DMS53 (cell line): ENCODE data around the gene COA5.
"Not testable (repeated sequence)": the region's sequence is repeated elsewhere in the genome, so short reads cannot be mapped to it uniquely, and the experiment has no call there.

Experiments used
- DNase-seq: peaks from one replicate; lab custom pipeline; 2025; lab: John Stamatoyannopoulos, UW

Gene COA5

DNA sequence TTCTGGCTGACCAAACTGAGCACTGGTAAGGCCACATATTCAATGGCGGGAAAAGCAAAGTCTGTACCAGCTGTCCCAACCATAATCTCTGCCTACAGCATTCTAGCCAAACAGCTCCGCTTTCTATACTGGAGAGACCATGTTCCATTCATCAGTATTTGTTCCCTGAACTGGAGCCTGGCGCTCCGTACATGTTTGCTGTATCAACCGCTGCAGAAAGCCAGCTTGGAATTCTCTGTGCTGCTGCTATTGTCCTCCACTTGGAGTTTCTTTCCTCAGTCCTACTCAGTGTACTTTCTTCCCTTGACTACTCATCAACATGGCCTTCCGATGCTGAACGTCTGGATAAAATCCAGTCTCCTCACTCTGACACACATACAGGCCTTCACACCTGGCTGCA, 1.9 kb downstream of the COA5 start:
- no peak for DNase-seq

DNA sequence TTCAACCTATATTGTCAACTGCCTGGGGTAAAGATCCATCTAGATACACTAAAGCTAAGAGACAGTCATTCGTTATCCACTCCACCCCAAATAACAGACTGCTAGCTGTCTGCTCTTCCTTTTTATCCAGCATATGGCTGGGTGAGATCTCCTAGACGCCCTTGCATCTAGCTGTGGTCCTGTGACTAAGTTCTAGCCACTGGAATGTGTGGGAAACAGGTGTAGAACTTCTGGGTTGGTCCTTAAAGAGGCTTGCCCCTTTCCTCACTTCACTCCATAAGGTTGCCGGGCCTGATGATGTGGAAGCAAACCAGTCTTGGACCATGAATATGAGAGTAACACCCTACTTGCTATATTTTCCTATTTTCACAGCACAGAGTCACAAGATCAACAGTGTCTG, 3.2 kb downstream of the COA5 start:
- DNase-seq = no peak

DNA sequence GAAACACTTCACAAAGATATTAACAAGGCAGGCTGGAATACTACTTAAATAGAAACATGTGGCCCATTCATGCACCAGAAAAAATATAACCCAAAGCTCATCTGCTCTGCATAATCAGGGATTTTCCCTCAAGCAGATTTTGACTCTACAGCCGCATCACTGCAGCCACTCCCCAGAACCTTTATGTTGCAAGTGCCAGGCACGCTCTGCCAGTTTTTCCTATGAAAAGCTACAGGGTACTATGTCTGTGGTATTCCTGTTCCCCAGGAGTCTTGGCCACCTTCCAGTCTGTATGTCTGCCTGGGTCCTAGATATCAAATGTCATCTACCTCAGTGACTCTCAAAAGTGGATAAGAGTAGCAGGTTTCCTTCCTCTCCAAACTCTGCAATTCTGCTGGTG, 3.8 kb downstream of the COA5 start:
- no peak for DNase-seq

DNA sequence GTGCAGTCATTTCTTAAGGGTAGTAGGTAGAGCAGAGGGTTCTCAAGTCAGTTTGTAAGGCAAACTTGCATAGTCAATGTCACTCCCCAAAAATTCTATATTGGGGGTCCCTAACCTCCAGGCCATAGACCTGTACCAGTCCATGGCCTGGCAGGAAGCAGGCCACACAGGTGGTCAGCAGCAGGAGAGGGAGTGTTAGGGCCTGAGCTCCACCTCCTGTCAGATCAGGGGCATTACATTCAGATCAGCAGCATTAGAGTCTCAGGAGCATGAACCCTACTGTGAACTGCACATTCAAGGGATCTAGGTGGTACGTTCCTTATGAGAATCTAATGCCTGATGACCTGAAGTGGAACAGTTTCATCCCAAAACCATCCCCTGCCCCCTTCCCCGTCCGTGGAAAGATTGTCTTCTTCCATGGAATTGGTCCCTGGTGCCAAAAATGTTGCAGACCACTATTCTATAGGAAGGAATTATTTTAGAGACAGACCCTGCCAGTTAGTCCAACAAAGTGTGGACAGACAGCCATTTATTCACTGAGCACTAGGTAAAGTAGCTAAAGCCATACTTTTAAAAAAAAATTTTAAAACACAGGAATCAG, 6.7 kb downstream of the COA5 start:
- DNase-seq = peak; percentile 90

DNA sequence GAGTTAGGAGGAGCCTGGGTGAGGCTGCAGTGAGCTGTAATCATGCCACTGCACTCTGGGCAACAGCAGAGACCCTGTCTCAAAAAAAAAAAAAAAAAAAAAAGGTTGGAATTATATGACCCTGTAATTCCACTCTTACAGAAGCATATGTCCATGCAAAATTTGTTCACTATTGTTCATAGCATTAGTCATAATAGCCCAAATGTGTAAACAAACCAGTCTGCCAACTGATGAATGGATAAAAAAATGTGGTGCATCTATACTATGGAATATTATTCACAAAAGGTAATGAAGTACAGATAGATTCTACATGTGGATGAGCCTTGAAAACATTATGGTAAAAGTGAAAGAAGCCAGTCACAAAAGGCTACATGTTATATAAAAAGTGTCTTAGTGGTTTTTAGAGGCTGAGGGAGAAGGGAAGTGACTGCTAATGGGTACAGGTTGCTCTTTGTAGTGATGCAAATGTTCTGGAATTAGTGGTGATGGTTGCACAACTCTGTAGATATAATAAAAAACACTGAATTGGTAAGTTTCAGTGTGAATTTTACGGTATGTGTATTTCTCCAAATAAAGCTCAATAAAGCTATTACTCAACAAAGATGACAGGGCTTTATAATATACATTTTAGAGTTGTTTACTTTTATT, 9.4 kb downstream of the COA5 start:
- peak; percentile 78 for DNase-seq

DNA sequence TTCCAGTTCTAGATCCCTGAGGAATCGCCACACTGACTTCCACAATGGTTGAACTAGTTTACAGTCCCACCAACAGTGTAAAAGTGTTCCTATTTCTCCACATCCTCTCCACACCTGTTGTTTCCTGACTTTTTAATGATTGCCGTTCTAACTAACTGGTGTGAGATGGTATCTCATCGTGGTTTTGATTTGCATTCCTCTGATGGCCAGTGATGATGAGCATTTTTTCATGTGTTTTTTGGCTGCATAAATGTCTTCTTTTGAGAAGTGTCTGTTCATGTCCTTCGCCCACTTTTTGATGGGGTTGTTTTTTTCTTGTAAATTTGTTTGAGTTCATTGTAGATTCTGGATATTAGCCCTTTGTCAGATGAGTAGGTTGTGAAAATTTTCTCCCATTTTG, 13.6 kb downstream of the COA5 start:
- not testable (repeated sequence) for DNase-seq

DNA sequence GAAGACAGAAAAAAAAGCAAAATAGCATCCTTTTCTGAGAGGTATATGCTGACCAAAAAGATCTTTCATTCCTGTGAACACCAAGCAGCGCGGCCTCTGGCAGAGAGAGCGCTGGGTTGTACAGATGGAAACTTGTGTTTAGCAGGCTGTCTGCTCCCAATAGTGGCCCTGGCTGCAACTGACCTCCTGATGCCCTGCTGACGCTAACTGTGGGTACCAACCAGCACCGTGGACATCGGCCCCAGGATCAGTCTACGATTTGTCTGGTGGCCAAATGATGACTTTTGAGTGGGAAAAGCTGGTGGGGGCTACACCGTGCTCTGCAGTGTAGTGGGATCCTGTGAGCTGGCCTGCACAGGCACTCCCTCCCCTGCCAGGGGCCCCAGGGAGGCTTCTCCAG, 15.7 kb downstream of the COA5 start:
- DNase-seq = no peak

DNA sequence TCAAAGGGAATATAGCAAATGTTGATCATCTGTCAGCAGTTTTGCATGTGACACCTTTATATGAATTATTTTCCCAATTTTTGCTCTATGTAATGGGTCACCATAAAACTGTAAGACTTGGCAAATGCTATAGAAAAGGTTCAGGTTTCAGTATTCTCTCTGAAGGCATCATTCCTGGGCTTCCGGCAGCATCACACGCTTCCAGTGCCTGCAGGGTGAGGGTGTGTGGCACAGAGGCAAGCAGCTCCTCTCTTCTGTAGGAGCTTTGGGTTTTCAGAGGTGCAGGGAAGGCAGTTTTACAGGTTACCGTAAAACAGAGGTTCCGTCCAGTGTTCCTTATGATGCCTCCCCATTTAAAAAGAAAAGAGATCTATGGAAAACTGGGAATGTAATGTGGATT, 18.8 kb downstream of the COA5 start:
- DNase-seq = no peak

DNA sequence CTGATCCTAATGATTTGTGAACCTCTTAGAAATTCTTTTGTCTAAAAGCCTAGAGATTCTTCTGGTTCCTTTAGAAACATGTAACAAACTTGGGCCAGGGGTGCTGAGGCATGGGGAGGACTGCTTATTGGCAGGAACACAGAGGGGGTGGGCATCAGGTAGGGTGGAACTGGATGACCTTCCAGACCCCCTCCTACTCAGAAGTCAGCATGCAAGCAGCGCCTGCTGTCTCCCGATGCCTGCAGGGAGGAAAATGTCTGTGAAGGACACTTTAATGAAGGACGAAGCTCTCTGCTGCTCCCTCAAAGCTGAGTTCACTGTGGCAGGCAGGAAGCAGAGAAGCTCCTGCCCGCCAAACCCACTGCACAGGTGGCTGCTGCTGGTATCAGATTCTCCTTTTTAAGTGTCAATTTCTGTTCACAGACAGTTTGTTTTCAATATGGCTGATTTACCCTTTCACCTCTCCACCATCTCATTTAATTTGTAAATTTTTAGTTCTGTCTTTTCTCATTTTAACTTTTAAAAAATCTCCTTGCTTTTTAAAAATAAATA, 19.4 kb downstream of the COA5 start:
- DNase-seq = no peak

DNA sequence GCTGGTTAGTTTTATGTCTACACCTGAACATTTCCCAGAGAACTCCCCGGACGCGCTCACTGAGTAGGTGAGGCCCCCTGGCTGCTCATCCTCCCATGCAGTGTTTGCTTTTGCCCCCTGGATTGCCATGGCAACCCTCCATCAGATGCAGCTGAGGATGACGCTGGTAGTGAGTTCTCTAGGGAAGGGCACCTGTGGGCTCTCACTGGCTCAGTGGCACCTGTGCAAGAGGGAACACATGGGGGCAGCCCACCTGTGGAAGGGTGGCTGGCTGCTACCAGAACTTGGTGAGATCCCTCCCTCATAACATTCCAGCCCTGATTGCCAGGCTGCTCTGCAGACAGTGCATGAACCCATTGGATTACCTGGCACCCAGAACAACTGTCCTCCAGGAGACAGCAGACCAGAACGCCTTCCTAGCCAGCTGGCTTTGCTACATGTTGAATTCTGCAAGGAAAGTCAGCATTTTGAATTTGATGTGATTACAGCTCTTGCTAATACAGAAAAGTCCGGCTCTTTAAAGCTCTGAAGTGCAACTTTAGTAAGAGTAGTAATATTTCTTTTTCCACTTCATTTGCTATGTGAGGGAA, 21.7 kb downstream of the COA5 start:
- no peak for DNase-seq

DNA sequence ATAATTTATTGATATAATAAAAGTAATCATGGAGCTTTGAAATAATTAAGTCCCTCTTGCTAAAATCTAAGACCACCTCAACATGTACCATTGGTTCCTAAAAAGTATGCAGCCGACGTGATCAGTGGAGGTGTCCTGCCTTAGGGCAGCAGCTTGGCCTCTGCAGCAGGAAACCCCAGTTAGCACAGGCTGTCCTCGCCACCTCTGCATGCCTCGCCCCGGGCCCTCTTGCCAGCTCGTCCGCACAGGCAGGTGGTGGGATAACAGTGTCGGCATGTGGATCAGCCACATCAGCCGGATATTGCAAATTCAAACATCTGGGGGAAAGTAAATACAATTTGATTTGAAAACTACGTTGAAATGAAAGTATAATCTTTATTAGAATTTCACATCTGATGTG, 22.9 kb downstream of the COA5 start:
- DNase-seq = no peak

DNA sequence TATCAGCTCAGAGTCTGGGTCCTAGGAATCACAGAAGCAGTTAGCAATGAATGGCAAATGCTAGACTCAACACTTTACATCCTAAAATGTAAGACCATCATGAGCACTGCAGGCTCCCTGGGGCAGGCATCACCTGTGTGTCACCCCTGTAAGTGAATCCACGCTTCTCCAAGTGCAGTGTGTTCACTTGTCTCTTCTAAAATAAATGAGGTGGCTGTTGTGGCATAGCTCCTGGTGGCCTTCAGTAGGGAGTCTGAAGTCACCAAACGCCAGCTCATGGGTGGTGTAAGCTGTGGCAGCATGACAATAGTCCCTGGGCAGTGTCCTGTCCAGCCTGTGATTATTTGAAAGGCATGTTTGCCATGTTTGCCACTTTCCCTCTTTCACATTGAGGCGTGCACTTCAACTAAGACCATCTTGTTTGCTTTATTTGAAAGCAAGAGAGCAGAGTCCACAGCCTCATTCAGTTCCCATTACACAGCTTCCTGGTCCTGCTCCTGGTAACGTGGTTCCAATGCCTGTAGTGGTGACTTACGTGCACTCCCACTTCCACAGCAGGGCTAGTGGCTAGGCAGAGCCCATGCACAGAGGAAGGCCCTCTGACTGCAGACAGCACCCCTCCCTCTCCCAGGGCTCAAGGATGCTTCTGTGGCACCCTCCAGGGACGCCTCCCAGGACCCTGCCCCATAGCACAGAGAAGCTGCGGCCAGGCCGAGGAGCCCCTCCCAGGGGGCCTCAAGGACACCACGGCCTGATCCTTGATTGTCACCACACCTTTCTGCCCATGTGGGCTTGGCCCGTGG, 24.3 kb downstream of the COA5 start:
- DNase-seq = peak; percentile 97

DNA sequence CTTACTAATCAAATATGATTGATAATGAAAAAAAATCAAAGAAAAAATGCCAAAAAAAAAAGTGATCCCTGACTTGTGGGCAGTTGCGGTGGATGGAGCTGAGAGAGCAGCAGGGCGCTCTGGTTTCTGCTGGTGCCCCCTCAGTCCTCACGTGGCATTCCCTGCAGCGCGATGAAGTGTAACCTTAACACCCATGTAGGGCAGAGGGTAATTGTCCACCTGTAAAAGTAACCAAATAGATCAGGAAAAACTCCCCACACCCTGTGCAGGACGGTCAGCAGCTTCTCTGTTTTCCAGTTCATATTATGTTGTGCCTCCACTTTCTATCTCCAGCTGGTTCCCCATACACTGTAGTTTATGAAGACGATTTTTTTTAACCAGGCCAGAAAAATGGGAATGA, 25.0 kb downstream of the COA5 start:
- DNase-seq = no peak

DNA sequence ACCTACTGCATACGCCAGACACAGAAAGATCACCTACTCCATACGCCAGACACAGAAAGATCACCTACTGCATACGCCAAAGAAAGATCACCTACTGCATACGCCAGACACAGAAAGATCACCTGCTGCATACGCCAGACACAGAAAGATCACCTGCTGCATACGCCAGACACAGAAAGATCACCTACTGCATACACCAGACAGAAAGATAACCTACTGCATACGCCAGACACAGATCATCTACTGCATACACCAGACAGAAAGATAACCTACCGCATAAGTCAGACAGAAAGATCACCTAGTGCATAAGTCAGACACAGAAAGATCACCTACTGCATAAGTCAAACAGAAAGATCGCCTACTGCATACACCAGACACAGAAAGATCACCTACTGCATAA, 25.8 kb downstream of the COA5 start:
- DNase-seq = no peak

DNA sequence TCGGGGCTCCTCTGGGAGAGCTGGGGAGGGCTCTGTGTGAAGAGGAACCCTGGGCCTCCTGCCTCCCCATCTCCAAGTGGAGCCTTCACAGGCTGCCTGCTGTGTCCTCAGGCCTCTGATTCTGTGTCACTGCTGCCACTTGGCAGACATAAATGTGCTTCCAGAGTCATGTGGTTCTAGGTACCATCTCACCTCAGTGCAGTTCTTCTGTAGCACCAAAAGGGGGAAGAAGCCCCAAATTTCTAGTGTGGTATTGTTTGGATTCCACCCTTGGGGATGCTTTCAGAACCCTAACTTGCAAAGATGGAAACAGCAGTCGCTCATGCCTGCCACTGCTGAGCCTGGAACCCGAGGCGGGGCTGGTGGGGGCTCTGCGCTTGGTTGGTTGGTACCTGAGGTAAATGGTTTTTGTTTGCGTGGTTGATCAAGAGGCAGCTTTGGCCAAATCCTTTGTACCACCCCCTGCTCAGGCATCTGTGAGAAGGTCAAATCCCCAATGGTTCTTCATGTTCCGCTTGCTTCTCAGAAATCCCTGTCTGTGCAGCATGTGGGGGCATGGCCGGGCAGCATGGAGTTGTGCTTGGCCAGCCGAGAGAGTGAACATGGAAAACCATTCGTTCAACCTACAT, 27.5 kb downstream of the COA5 start:
- no peak for DNase-seq

DNA sequence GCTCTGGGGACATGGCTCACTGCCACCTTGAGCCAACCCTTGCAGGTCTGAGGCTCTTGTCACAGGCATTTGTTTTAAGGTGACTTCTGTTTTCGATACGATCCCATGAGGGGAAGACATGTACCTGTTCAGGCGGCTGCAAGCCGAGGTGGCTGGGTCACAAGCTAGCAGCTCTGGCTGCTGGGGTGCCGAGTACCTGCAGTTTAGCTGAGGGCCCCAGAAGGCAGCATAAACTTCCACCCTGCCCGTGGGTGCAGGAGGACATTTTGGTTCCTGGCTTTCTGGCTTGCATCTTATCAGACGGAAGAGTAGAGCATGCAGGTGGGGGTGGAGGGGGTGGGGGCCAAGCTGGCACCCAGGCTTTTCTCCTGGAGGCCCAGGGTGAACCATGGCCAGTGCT, 28.4 kb downstream of the COA5 start:
- no peak for DNase-seq

DNA sequence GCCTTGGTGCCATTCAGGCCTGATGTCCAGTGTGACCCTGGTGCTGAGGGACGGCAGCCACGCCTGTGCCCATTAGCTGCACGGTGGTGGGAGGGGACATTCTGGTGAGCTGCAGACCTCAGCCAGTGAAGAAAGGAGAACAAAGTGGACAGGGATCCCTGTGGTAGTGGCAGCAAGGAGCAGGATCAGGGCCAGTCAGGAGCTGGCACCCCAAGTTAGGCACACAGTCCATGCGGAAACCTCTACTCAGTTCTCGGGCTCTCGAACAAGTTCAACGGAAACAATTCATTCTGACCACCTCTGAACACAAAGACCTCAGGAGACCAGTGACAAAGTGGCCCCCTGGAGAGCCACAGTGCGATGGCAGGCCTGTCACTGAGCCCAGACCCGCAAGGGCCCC, 30.1 kb downstream of the COA5 start:
- DNase-seq = no peak

DNA sequence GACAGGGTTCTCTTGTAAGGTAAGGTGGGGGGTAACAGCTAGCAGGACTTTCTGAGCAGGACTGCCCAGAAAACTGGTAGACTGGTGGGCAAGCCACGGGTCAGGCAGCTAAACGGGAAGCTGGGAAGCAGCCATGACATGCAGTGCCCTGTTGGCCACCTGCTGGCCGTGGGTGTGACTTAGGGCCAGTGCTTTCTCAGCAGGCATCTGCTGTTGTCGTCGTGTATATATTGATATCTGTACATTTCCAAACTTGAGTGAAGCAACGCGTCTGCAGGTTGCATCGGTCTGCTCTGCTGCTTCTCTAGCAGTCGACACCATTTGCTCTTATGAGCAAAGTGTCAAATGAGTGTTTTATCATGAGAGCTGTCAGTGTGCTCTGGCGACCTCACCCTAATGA, 31.0 kb downstream of the COA5 start:
- DNase-seq = peak; percentile 39

DNA sequence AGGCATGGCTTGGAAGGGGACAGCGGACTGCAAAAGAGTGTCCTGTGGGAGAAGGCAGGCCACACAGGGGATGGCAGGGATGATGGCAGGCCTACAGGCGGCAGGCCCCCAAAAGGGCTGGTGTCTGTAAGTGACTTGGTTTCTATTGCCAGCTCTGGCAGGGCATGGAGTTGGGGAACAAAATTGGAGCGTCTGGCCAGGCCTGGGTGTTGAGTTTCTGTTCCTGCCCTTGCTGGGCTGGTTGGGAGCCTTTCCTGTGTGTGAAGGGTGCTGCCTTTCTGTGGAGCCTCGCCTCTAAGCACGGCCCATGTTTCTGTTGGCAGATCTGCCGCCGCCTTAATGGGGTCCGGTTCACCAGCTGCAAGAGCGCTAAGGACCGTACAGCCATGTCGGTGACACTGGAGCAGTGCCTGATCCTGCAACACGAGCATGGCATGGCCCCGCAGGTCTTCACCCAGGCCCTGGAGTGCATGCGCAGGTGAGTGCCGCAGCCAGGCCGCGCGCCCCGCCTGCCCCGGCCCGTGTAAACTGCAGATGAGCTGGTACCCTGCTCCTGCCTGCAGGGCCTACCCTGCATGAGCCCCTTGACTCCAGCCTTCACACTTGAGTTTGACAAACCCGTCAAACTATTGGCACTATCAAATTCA, 31.5 kb downstream of the COA5 start:
- no peak for DNase-seq

DNA sequence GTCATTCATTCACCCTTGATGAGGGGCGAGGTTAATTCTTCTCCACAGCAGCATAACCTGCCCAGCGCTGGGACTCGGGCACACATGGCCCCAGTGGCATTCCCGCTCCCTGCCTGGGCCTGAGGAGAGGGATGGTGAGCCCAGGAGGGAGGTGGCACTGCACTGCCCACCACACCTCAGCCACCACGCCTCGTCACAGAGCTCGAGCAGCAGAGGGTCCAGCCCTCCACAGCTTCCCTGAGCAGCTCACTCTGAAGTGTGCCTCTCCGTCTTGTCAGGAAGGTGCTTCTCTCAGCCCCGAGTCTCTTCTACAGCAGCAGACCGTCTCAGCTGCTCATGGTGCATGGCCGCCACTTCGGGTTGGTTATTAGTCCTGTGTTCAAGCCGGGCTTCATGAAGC, 34.9 kb downstream of the COA5 start:
- no peak for DNase-seq

DNA sequence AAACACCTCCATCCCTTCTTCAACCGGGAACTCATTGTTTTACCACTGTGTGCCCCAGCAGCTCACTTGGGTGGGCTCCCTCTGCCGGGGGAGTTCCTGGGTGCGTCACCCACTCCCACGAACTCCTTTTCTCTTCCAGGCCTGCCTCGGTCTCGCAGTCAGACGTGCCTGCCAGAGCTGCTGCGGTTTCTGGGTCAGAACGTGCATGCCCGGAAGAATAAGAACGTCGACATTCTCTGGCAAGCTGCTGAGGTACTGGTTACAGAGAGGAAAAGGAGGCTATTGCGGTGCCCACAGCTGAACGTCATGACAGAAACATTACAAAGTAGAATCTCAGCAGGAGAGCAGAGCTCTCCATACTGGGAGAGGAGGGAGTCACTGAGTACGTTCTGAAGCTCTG, 35.6 kb downstream of the COA5 start:
- no peak for DNase-seq

DNA sequence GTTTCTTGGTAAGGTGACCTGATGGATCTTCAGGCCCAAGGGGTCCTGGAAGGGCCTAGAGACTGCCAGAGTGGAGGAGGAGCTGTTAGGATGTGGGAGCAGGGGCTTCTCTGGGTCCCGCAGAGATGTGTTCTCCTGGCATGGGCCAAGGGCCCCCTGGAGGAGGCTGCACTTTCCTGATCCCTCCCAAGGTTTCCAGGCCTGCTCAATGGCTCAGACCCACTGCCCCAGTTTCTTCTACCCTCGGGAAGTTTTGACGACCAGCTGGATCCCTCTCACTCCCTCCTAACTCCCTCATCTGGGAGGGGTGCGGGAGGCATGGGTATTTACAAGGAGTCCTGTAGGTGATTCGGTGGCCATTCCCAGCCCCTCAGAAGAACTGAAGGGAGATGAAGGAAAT, 36.1 kb downstream of the COA5 start:
- DNase-seq = no peak
